Peyer's patch (tissue), 4 donors: ENCODE data around the gene UVSSA. TPM values are rescaled to one million over a fixed set of nuclear protein-coding genes. Genes with fewer than 3 reads are reported as not detected.

Source experiments
- DNase-seq, 3 donors: peaks; one replicate each; pipeline ENCODE4 v3.0.0-alpha.2; 2017 to 2019
- H3K27ac ChIP-seq, 4 donors: fragments of 200-600 bp; sonication (generic); one replicate each; pipeline ENCODE4 v1.5.1; 2016 to 2019
- H3K27me3 ChIP-seq, 2 donors: fragments of 200-600 bp; sonication (generic); one replicate each; pipeline ENCODE4 v1.5.1; 2019
- H3K36me3 ChIP-seq, 3 donors: fragments of 200-600 bp; sonication (generic); one replicate each; pipeline ENCODE4 v1.5.1; 2016 to 2019
- H3K4me1 ChIP-seq, 4 donors: fragments of 200-600 bp; sonication (generic); one replicate each; pipeline ENCODE4 v1.5.1; 2016 to 2019
- H3K4me3 ChIP-seq, 4 donors: fragments of 200-600 bp; sonication (generic); 1 replicate in 3 of 4; 2 replicates in 1 of 4; pipeline ENCODE4 v1.5.1; 2016 to 2019; ENCODE audit warnings: mild to moderate bottlenecking in 1 of 4
- H3K9me3 ChIP-seq, 4 donors: fragments of 200-600 bp; sonication (generic); one replicate each; pipeline ENCODE4 v1.5.1; 2016 to 2019; ENCODE audit warnings: mild to moderate bottlenecking in 1 of 4
- POLR2A ChIP-seq, 2 donors: fragments of 450-650 bp; IDR thresholded peaks; one replicate each; pipeline ENCODE4 v1.5.1; 2017; ENCODE audit warnings: antibody characterized with exemption in 2 of 2, mild to moderate bottlenecking in 2 of 2, moderate library complexity in 2 of 2
- total RNA-seq, 4 donors: library from RNA; depleted of rRNA; stranded (reverse); fragments of >200 nt; gene quantifications; one replicate each; pipeline ENCODE4 v1.1.0, GENCODE V29; 2016
- TF ChIP-seq, protein P1 (sequence below), 6 experiments: fragments of 450-650 bp in 4 of 6; fragments of 200-600 bp in 2 of 6; sonication (generic) in 1 of 6; IDR thresholded peaks; one replicate each; pipeline ENCODE4 v1.5.1; 2017 to 2019; ENCODE audit warnings: antibody characterized with exemption in 6 of 6, mild to moderate bottlenecking in 3 of 6, moderate library complexity in 1 of 6

Gene UVSSA
- total RNA-seq, 4 donors from 2014 or later = 42.2 to 118 (median 77.7) TPM

DNA sequence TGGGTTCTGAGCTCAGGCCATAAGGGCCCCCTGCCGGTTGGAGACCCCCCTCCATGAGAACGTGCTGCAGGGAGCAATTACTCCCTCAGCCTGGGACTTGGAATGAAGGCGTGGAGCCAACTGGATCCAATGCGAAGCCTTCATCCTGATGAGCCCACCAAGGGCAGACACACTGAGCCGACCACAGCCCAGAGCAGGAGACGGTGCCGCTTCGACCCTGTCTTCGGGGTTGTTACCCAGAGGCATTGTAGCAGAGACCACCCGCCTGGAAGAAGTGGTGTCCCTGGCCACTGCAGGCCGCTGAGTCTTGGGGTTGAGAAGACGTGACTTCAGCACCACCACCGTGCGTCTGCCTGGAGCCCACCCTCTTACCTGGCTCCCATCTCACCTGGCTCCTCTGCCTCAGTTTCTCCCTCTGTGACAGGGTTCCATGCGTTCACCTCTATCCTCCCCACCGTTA lies 66.2 kb downstream of the UVSSA start:
- H3K27me3 ChIP-seq = peaks cover 0 to 31% of the 10 kb centered on the region in 2 donors
- DNase-seq = peak in 2 of 3 donors; percentile 22 to 39
- H3K4me1 ChIP-seq = no peaks in the 10 kb centered on the region
- no peaks in the 10 kb centered on the region for H3K36me3 ChIP-seq
- no peak overlapping the region for H3K4me3 ChIP-seq
- no peak overlapping the region for H3K27ac ChIP-seq
- no peaks in the 10 kb centered on the region for H3K9me3 ChIP-seq
- TF ChIP-seq, protein P1, sequence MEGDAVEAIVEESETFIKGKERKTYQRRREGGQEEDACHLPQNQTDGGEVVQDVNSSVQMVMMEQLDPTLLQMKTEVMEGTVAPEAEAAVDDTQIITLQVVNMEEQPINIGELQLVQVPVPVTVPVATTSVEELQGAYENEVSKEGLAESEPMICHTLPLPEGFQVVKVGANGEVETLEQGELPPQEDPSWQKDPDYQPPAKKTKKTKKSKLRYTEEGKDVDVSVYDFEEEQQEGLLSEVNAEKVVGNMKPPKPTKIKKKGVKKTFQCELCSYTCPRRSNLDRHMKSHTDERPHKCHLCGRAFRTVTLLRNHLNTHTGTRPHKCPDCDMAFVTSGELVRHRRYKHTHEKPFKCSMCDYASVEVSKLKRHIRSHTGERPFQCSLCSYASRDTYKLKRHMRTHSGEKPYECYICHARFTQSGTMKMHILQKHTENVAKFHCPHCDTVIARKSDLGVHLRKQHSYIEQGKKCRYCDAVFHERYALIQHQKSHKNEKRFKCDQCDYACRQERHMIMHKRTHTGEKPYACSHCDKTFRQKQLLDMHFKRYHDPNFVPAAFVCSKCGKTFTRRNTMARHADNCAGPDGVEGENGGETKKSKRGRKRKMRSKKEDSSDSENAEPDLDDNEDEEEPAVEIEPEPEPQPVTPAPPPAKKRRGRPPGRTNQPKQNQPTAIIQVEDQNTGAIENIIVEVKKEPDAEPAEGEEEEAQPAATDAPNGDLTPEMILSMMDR (IDR thresholded peaks at IDR 0.05) = no peak
- TF ChIP-seq POLR2A (IDR thresholded peaks at IDR 0.05) = no peak

DNA sequence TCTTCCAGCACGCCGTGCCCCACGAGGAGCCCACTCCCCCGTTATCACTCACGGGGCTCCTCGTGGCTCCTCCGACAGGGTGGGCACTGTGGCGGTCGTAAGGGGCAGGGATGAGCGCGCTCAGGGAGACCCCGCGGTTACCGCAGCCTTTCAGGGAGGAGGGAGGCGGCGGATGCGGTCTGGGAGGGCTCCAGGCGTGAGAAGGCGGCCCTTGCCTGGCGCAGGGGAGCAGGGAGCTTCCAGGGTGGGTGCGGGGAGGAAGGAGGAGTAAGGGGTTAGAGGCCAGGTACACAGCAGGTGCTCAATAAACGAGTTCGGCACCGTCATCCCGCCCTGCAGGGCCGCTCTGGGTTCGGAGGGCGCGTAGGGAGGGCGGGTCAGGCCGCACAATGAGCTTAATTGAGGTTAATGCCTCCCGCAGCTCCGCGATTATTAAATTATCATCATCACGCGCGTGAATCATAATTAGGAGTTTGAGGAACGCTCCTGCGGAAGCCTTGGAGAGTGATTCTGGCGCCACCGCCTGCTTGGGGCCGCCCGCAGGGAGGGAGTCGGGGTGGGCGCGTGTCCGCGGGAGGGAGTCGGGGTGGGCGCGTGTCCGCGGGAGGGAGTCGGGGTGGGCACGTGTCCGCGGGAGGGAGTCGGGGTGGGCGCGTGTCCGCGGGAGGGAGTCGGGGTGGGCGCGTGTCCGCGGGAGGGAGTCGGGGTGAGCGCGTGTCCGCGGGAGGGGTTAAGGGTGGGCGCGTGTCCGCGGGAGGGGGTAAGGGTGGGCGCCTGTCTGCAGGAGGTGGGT lies 66.9 kb downstream of the UVSSA start:
- peak in 2 of 3 donors; percentile 27 to 36 for DNase-seq
- H3K27ac ChIP-seq = no peak overlapping the region
- peaks cover 0 to 27% of the 10 kb centered on the region in 2 donors for H3K27me3 ChIP-seq
- H3K4me3 ChIP-seq = no peak overlapping the region
- TF ChIP-seq POLR2A (IDR thresholded peaks at IDR 0.05) = no peak
- TF ChIP-seq, protein P1 (IDR thresholded peaks at IDR 0.05) = no peak
- H3K9me3 ChIP-seq = no peaks in the 10 kb centered on the region
- no peaks in the 10 kb centered on the region for H3K36me3 ChIP-seq
- no peaks in the 10 kb centered on the region for H3K4me1 ChIP-seq

DNA sequence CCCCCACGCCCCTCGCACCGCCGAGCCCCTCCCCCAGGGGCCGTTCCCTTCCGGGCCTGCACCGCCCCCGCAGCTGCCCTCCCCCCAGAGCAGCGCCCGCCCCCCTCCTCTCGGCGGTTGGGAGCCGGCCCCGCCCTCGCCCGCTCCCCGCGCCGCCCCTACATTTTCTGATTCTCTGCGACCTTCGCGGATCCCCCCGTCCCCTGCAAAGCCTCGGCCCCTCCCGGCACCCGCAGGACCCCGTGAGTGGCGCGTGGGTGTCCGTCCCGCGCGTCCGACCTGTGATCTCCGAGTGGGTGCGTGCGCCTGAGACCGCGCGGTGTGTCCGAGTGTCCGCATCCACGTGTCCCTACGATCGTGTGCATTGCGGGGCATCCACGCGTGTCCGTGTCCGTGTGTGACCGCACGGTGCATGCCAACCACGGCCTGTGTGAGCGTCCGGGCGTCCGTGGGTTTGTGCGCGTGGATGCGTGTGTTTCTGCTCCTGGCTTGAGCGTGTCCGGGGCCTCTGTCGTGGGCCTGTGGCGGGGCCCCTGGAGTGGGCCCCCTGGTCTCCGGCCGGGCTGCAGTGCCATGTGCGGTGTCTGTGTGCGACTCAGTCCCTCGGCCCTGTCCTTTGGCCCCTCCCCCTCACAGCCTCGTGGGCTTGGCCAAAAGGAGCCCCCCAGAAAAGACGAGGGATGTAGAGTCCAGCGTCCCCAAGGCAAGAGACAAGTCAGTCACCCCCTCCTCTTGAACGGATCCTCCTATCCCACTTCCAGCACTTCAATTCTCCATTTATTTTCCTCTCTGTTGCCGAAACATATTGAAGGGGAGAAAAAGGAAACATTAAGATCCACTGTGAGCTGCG lies 68.0 kb downstream of the UVSSA start:
- no peak overlapping the region for H3K27ac ChIP-seq
- H3K36me3 ChIP-seq = no peaks in the 10 kb centered on the region
- H3K4me3 ChIP-seq = no peak overlapping the region
- TF ChIP-seq POLR2A (IDR thresholded peaks at IDR 0.05) = no peak
- TF ChIP-seq, protein P1 (IDR thresholded peaks at IDR 0.05) = no peak
- H3K27me3 ChIP-seq = peaks cover 0 to 27% of the 10 kb centered on the region in 2 donors
- DNase-seq = peak in 1 of 3 donors; percentile 19
- no peaks in the 10 kb centered on the region for H3K9me3 ChIP-seq
- no peaks in the 10 kb centered on the region for H3K4me1 ChIP-seq

DNA sequence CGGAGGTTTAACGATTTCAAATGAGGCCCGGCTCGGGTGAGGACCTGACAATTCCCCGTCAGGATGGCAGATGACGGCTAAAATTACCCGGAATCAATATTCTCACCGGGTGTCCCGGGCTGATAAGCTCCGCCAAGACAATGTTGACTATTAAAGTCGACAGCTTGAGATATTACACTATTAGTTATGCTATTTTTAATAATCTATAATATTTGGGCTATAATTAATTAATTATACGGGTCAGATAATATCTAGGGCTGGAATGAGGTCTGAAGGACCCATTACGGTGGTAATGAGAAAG lies 68.6 kb downstream of the UVSSA start:
- no peak overlapping the region for H3K27ac ChIP-seq
- H3K4me1 ChIP-seq = no peaks in the 10 kb centered on the region
- no peaks in the 10 kb centered on the region for H3K9me3 ChIP-seq
- no peak overlapping the region for H3K4me3 ChIP-seq
- no peak for TF ChIP-seq POLR2A (IDR thresholded peaks at IDR 0.05)
- TF ChIP-seq, protein P1 (IDR thresholded peaks at IDR 0.05) = no peak
- DNase-seq = no peak
- H3K36me3 ChIP-seq = no peaks in the 10 kb centered on the region
- H3K27me3 ChIP-seq = peaks cover 0 to 27% of the 10 kb centered on the region in 2 donors

DNA sequence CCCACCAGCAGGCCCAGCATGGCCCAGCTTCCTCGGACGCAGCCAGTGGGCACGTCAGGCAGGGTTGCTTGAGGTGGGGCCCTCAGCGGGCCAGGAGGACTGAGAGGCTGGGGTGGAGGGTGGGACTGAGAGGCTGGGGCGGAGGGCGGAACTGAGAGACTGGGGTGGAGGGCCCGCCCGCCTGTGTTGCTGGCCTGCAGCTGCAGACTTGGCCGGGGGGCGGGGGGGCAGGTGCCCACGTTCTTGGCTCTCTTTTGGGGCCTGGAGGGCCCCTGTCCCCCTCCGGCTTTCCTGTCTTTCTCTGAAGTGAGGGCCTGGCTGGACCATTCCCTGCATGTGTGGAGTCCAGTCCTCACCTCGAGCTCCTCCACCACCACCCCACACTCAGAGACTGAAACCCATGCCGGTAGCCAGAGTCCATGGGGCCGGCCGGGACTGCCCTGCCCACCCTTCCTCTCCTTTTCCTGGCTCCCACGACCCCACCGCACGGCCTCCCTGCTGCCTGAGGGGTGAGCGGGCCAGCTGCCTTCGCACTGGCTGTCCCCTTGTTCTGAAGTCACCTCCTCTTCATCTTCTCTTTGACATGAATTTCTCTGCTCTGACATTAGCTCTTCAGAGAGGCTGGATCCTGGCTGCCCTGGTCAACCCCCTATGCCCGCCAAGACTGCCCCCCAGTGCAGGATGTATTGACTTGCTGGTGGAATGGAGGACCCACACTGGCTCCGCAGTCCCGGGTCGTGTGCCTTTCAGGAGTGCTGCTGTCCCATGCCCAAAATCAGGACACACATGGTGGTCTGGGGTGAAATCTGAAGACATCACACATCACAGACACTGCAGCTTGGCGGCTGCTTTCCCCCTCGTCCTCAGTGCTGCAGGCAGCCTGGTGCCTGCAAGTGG lies 69.3 kb downstream of the UVSSA start:
- peak in 2 of 3 donors; percentile 32 to 37 for DNase-seq
- Histone ChIP-seq H3K4me3 (no peak overlapping the region), H3K9me3 (no peaks in the 10 kb centered on the region), H3K27me3 (peaks cover 0 to 27% of the 10 kb centered on the region in 2 donors), H3K36me3 (no peaks in the 10 kb centered on the region), H3K27ac (no peak overlapping the region), H3K4me1 (no peaks in the 10 kb centered on the region)
- TF ChIP-seq, protein P1 (IDR thresholded peaks at IDR 0.05) = no peak
- no peak for TF ChIP-seq POLR2A (IDR thresholded peaks at IDR 0.05)
